ENCODE data around the gene ANXA4. TPM values are rescaled to one million over a fixed set of nuclear protein-coding genes. Genes with fewer than 3 reads are reported as not detected.

The ANXA4 gene
- total RNA-seq, 1 experiment from 2014 or later: 4.7 TPM

GRCh38 chr2:69836316-69836715, 94.4 kb downstream of the ANXA4 start:
- peak in 1 of 2 experiments; percentile 15 for DNase-seq
- Histone ChIP-seq H3K36me3 (peaks cover 31% of the 10 kb centered on the region), H3K9me3 (replicated peaks) (no peaks in the 10 kb centered on the region), H3K27ac (no peak overlapping the region), H3K27me3 (no peaks in the 10 kb centered on the region), H3K4me3 (no peak overlapping the region), H3K4me1 (no peaks in the 10 kb centered on the region)

- H3K27me3 ChIP-seq: no peaks in the 10 kb centered on the region
- H3K4me3 ChIP-seq: no peak overlapping the region
- no peak for DNase-seq
- H3K36me3 ChIP-seq: peaks cover 31% of the 10 kb centered on the region
- no peaks in the 10 kb centered on the region for H3K9me3 ChIP-seq (replicated peaks)
- no peaks in the 10 kb centered on the region for H3K4me1 ChIP-seq
- H3K27ac ChIP-seq: no peak overlapping the region
Measured at GRCh38 chr2:69837533-69837932, 95.6 kb downstream of the ANXA4 start.

GRCh38 chr2:69843993-69844392, 102.1 kb downstream of the ANXA4 start:
- H3K4me3 ChIP-seq: no peak overlapping the region
- H3K27ac ChIP-seq: no peak overlapping the region
- H3K36me3 ChIP-seq: peaks cover 40% of the 10 kb centered on the region
- H3K4me1 ChIP-seq: no peaks in the 10 kb centered on the region
- H3K27me3 ChIP-seq: no peaks in the 10 kb centered on the region
- no peak for DNase-seq
- H3K9me3 ChIP-seq (replicated peaks): no peaks in the 10 kb centered on the region

- Histone ChIP-seq H3K4me1 (no peaks in the 10 kb centered on the region), H3K9me3 (replicated peaks) (no peaks in the 10 kb centered on the region), H3K4me3 (no peak overlapping the region), H3K27ac (no peak overlapping the region), H3K36me3 (peaks cover 38% of the 10 kb centered on the region), H3K27me3 (no peaks in the 10 kb centered on the region)
- no peak for DNase-seq
Measured at GRCh38 chr2:69844560-69844959, 102.6 kb downstream of the ANXA4 start.

- DNase-seq: no peak
- no peaks in the 10 kb centered on the region for H3K4me1 ChIP-seq
Measured at GRCh38 chr2:69846182-69847067, 104.5 kb downstream of the ANXA4 start.

GRCh38 chr2:69847068-69847828, 105.3 kb downstream of the ANXA4 start:
- H3K36me3 ChIP-seq: peaks cover 44% of the 10 kb centered on the region
- H3K27ac ChIP-seq: no peak overlapping the region
- DNase-seq: no peak
- no peak overlapping the region for H3K4me3 ChIP-seq
- H3K27me3 ChIP-seq: no peaks in the 10 kb centered on the region
- no peaks in the 10 kb centered on the region for H3K9me3 ChIP-seq (replicated peaks)
- H3K4me1 ChIP-seq: no peaks in the 10 kb centered on the region

More at GRCh38 chr2:69846182-69847067, 104.5 kb downstream of the ANXA4 start:
- Histone ChIP-seq H3K27ac (no peak overlapping the region), H3K27me3 (no peaks in the 10 kb centered on the region), H3K36me3 (peaks cover 39% of the 10 kb centered on the region), H3K4me3 (no peak overlapping the region), H3K9me3 (replicated peaks) (no peaks in the 10 kb centered on the region)

- Histone ChIP-seq H3K4me3 (no peak overlapping the region), H3K27me3 (no peaks in the 10 kb centered on the region), H3K4me1 (no peaks in the 10 kb centered on the region), H3K27ac (no peak overlapping the region), H3K9me3 (replicated peaks) (no peaks in the 10 kb centered on the region), H3K36me3 (peaks cover 48% of the 10 kb centered on the region)
- DNase-seq: no peak
Measured at GRCh38 chr2:69848186-69848790, 106.4 kb downstream of the ANXA4 start.

GRCh38 chr2:69858261-69858660, 116.3 kb downstream of the ANXA4 start:
- no peaks in the 10 kb centered on the region for H3K9me3 ChIP-seq (replicated peaks)
- peaks cover 24% of the 10 kb centered on the region for H3K36me3 ChIP-seq
- no peaks in the 10 kb centered on the region for H3K27me3 ChIP-seq
- H3K4me3 ChIP-seq: no peak overlapping the region
- no peak overlapping the region for H3K27ac ChIP-seq
- no peaks in the 10 kb centered on the region for H3K4me1 ChIP-seq
- no peak for DNase-seq

- no peak for DNase-seq
- Histone ChIP-seq H3K4me1 (no peaks in the 10 kb centered on the region), H3K4me3 (no peak overlapping the region), H3K27ac (no peak overlapping the region), H3K9me3 (replicated peaks) (no peaks in the 10 kb centered on the region), H3K36me3 (peaks cover 41% of the 10 kb centered on the region), H3K27me3 (no peaks in the 10 kb centered on the region)
Measured at GRCh38 chr2:69863298-69863697, 121.4 kb downstream of the ANXA4 start.

Other genes with a start within 250 kb of the ANXA4 start
- gene AAK1, start 98.4 kb upstream of the ANXA4 start, total RNA-seq (2014; rRNA removed; shearing (Covaris generic)): 34.3 and 34.8 TPM in 2 replicates
- gene GMCL1, start 87.5 kb downstream of the ANXA4 start, total RNA-seq (2014; rRNA removed; shearing (Covaris generic)): 20.1 and 26.1 TPM in 2 replicates
- 105 and 107 TPM in 2 replicates for gene SNRNP27, start 151.8 kb downstream of the ANXA4 start, total RNA-seq (2014; rRNA removed; shearing (Covaris generic))
- gene MXD1, start 173.0 kb downstream of the ANXA4 start, total RNA-seq (2014; rRNA removed; shearing (Covaris generic)): 5.2 and 5.3 TPM in 2 replicates
- 0.51 and 0.95 TPM in 2 replicates for gene ASPRV1, start 219.5 kb downstream of the ANXA4 start, total RNA-seq (2014; rRNA removed; shearing (Covaris generic))